A673 (cell line): ENCODE data around the gene MYRIP. TPM values are rescaled to one million over a fixed set of nuclear protein-coding genes. Genes with fewer than 3 reads are reported as not detected.

Source experiments
- BruUV-seq: library from RNA; stranded (reverse); fragments of 400-500 nt; replicated peaks from 2 replicates; lab custom pipeline; 2021; lab: Mats Ljungman, UMichigan
- CTCF ChIA-PET: fragments of 300-600 bp; sonication (Branson Sonifier 250); formaldehyde crosslinking; loops from one replicate; lab custom pipeline; 2022; ENCODE audit warnings: antibody characterized with exemption; lab: Charles Lee
- POLR2A ChIA-PET: fragments of 300-600 bp; sonication (Branson Sonifier 250); formaldehyde crosslinking; loops from one replicate; lab custom pipeline; 2022; ENCODE audit warnings: antibody characterized with exemption; ENCODE audit not compliant: low non-redundant PET; lab: Charles Lee
- DNase-seq: peaks from one replicate; pipeline ENCODE4 v3.0.0-alpha.2; 2015; ENCODE audit warnings: low spot score
- H3K27ac ChIP-seq: fragments of 200-600 bp; sonication (generic); 2 replicates; pipeline ENCODE4 v1.5.1; 2016; ENCODE audit warnings: mixed run types, low read depth, mild to moderate bottlenecking, mixed read lengths, antibody characterized with exemption, low read length; ENCODE audit not compliant: poor library complexity, severe bottlenecking
- H3K27me3 ChIP-seq: fragments of 200-600 bp; sonication (generic); replicated peaks from 2 replicates; pipeline ENCODE4 v1.6.1; 2017; ENCODE audit warnings: mixed run types, low read depth, mild to moderate bottlenecking, mixed read lengths, antibody characterized with exemption, low read length; ENCODE audit not compliant: insufficient read depth, poor library complexity
- H3K36me3 ChIP-seq: fragments of 200-600 bp; sonication (generic); 2 replicates; pipeline ENCODE4 v1.6.1; 2016; ENCODE audit warnings: mixed run types, mild to moderate bottlenecking, mixed read lengths, antibody characterized with exemption, low read length; ENCODE audit not compliant: insufficient read depth, poor library complexity, severe bottlenecking
- H3K4me1 ChIP-seq: fragments of 200-600 bp; sonication (generic); 2 replicates; pipeline ENCODE4 v1.6.1; 2017; ENCODE audit warnings: mixed run types, mild to moderate bottlenecking, mixed read lengths, antibody characterized with exemption, low read length; ENCODE audit not compliant: insufficient read depth, poor library complexity, severe bottlenecking
- H3K4me3 ChIP-seq: fragments of 200-600 bp; sonication (generic); 2 replicates; pipeline ENCODE4 v1.5.1; 2016; ENCODE audit warnings: low read depth, mixed run types, mild to moderate bottlenecking, mixed read lengths, low read length; ENCODE audit not compliant: poor library complexity, severe bottlenecking
- H3K9me3 ChIP-seq: fragments of 200-600 bp; sonication (generic); 2 replicates; pipeline ENCODE4 v1.6.1; 2016; ENCODE audit warnings: mixed run types, low read depth, mild to moderate bottlenecking, mixed read lengths, antibody characterized with exemption, low read length; ENCODE audit not compliant: poor library complexity, severe bottlenecking
- CTCF ChIP-seq: fragments of 300-800, 200-600 bp; sonication (generic); conservative IDR thresholded peaks from 2 replicates; pipeline ENCODE4 v1.5.1; 2017; ENCODE audit warnings: low read depth, mild to moderate bottlenecking, antibody characterized with exemption, low read length, moderate library complexity, mixed read lengths
- EZH2 ChIP-seq: fragments of 200-600 bp; sonication (generic); IDR thresholded peaks from 2 replicates; pipeline ENCODE4 v1.6.1; 2017; ENCODE audit warnings: borderline replicate concordance, low read depth, mild to moderate bottlenecking, mixed read lengths, antibody characterized with exemption, low read length; ENCODE audit not compliant: poor library complexity, severe bottlenecking
- intact Hi-C: fragments of 100-400 bp; cut with micrococcal nuclease; formaldehyde crosslinking; loops from one replicate; pipeline ENCODE4 v1.10.0; 2022; ENCODE audit not compliant: unreplicated experiment
- total RNA-seq: library from RNA; stranded (reverse); gene quantifications from 2 replicates; pipeline ENCODE4 v1.2.3, GENCODE V29; 2021

The MYRIP gene
- total RNA-seq, 1 experiment from 2014 or later, result not detected

DNA sequence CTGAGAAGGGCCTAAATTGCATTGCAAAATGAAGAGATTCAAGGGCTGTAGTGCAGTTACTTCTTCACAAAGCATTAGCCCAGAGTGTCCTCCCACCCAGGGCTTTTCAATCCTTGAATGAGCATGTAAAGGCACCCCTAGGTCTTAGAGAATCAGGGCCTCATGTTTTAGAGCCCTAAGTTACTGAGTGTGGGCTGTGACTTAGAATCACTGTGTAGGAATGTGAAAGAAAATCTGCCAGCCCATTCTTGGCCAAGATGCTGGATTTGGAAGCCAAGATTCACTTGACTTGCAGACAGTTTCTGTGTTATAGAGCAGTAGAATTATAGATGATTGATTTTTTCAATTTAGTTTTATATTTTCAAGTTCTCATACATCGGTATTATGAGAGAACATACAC, 153.2 kb downstream of the MYRIP start:
- no peak overlapping the region for H3K27ac ChIP-seq
- no TSS peak for BruUV-seq
- H3K4me1 ChIP-seq, result no peaks in the 10 kb centered on the region
- no peak for DNase-seq
- TF ChIP-seq CTCF (no peak), EZH2 (no peak)
- no peaks in the 10 kb centered on the region for H3K36me3 ChIP-seq
- intact Hi-C loops, result no loop called here
- no peaks in the 10 kb centered on the region for H3K9me3 ChIP-seq
- no peak overlapping the region for H3K4me3 ChIP-seq
- no peaks in the 10 kb centered on the region for H3K27me3 ChIP-seq
- CTCF ChIA-PET, result no interaction called here
- POLR2A ChIA-PET, result no interaction called here

DNA sequence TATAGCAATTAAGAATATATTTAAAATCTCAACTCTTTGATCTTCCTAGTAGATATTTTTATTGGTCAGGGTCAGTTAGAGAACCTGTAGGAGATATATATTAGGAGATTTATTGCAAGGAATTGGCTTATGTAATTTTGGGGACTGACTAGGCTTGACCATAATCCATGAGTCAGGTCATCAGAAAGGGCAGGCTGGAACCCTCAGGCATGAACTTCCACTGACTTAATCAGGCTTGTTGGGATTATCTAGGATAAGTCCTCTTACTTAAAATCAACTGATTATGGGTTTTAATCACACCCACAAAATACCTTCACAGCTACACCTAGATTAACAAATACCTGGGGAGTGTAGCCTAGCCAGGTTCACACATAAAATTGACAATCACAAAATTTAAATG, 156.1 kb downstream of the MYRIP start:
- Histone ChIP-seq H3K9me3 (no peaks in the 10 kb centered on the region), H3K4me3 (no peak overlapping the region), H3K4me1 (no peaks in the 10 kb centered on the region), H3K36me3 (no peaks in the 10 kb centered on the region), H3K27me3 (no peaks in the 10 kb centered on the region), H3K27ac (no peak overlapping the region)
- intact Hi-C loops, result no loop called here
- no TSS peak for BruUV-seq
- POLR2A ChIA-PET, result no interaction called here
- DNase-seq, result no peak
- CTCF ChIA-PET, result no interaction called here
- TF ChIP-seq EZH2 (no peak), CTCF (no peak)

- intact Hi-C loops, result no loop called here
- no TSS peak for BruUV-seq
- Histone ChIP-seq H3K4me1 (no peaks in the 10 kb centered on the region), H3K9me3 (no peaks in the 10 kb centered on the region), H3K36me3 (no peaks in the 10 kb centered on the region), H3K27me3 (no peaks in the 10 kb centered on the region), H3K4me3 (no peak overlapping the region), H3K27ac (no peak overlapping the region)
- ChIA-PET POLR2A (no interaction called here), CTCF (no interaction called here)
- no peak for TF ChIP-seq CTCF
- no peak for DNase-seq
These were observed 156.6 kb downstream of the MYRIP start for GRCh38 chr3:39965997-39966396.
